Measurements from ENCODE around the gene THSD1.

DNA sequence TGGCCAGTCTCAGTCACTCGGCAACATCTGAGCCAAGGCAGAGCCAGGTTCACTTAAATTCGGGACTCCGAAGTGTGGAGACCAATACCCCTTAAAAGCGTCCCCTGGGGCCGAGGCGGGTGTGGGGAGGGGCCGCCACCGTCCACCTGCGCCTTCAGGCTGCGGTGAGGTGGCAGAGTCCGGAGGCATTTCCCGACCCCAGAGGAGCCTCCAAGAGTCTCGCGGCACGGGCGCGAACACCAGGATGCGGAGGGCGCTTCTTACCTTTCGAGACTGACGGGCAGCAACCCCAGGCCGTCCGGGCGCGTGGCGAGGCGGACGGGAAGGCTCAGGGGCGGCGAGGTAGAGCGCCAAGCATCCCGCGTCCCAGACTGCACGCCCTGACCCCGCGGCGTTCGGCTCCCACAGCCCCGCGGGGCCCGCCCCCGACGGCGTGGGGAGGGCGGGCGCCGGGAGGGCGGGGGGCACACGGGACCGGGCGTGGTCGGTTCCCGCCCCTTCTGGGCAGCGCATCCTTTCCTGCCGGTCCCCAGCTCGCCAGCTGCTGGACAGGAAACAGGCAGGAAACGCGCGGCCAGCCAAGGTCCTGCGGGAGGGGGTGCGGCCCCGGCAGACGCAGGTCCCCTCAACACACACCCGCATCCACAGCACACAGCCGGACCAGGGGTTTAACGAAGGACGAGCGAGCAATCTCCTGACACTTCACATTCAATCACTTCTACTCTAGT is at the start of gene THSD1:
- TF ChIP-seq EZH2 (IDR thresholded peaks at IDR 0.05; ENCODE audit: low read length), result no peak
- TF ChIP-seq, protein P1, sequence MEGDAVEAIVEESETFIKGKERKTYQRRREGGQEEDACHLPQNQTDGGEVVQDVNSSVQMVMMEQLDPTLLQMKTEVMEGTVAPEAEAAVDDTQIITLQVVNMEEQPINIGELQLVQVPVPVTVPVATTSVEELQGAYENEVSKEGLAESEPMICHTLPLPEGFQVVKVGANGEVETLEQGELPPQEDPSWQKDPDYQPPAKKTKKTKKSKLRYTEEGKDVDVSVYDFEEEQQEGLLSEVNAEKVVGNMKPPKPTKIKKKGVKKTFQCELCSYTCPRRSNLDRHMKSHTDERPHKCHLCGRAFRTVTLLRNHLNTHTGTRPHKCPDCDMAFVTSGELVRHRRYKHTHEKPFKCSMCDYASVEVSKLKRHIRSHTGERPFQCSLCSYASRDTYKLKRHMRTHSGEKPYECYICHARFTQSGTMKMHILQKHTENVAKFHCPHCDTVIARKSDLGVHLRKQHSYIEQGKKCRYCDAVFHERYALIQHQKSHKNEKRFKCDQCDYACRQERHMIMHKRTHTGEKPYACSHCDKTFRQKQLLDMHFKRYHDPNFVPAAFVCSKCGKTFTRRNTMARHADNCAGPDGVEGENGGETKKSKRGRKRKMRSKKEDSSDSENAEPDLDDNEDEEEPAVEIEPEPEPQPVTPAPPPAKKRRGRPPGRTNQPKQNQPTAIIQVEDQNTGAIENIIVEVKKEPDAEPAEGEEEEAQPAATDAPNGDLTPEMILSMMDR (optimal IDR thresholded peaks at IDR 0.05 in 1 of 3, IDR thresholded peaks at IDR 0.05 in 1 of 3, conservative IDR thresholded peaks at IDR 0.05 in 1 of 3; ENCODE audit: extremely low read depth in 1 of 3, insufficient read depth in 2 of 3, low read length in 3 of 3), result no peak
